ENCODE data around the gene RIN3. TPM values are rescaled to one million over a fixed set of nuclear protein-coding genes. Genes with fewer than 3 reads are reported as not detected.
A peak's percentile ranks its signal among the peaks of the same experiment; 100 is the strongest.
"Not testable (repeated sequence)": the region's sequence is repeated elsewhere in the genome, so short reads cannot be mapped to it uniquely, and the experiment has no call there.

The RIN3 gene
- total RNA-seq, 4 donors from 2014 or later = 13.5 to 22.2 (median 16.2) TPM

DNA sequence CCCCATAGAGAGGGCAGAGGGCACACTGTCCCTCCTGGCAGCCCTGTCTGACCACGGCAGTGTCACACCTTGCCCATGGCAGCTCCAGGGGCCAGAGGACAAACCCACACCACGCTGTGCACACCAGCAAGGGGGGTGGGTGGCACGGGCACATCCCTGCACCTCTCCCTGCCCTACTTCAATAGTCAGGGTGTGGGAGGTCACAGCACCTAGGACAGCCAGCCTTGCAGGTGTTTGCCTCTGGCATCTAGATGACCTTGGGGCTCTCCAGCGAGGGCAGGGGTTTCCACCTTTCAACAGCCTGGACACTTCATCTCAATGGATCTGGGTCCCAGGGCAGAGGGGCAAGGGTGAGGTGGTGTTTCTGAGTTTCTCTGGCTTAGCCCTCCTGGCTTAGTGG lies 165.7 kb downstream of the RIN3 start:
- H3K27me3 ChIP-seq = no peaks in the 10 kb centered on the region
- no peak overlapping the region for H3K4me3 ChIP-seq
- no peaks in the 10 kb centered on the region for H3K9me3 ChIP-seq
- no peak overlapping the region for H3K27ac ChIP-seq
- peaks cover 0 to 61% of the 10 kb centered on the region in 2 donors for H3K36me3 ChIP-seq
- no peak for ATAC-seq
- H3K4me1 ChIP-seq = peaks cover 0 to 15% (median 0%) of the 10 kb centered on the region in 3 donors
- TF ChIP-seq, protein P1, sequence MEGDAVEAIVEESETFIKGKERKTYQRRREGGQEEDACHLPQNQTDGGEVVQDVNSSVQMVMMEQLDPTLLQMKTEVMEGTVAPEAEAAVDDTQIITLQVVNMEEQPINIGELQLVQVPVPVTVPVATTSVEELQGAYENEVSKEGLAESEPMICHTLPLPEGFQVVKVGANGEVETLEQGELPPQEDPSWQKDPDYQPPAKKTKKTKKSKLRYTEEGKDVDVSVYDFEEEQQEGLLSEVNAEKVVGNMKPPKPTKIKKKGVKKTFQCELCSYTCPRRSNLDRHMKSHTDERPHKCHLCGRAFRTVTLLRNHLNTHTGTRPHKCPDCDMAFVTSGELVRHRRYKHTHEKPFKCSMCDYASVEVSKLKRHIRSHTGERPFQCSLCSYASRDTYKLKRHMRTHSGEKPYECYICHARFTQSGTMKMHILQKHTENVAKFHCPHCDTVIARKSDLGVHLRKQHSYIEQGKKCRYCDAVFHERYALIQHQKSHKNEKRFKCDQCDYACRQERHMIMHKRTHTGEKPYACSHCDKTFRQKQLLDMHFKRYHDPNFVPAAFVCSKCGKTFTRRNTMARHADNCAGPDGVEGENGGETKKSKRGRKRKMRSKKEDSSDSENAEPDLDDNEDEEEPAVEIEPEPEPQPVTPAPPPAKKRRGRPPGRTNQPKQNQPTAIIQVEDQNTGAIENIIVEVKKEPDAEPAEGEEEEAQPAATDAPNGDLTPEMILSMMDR (IDR thresholded peaks at IDR 0.05) = no peak
- TF ChIP-seq EP300 (IDR thresholded peaks at IDR 0.05) (no peak), POLR2AphosphoS5 (IDR thresholded peaks at IDR 0.05) (no peak), POLR2A (IDR thresholded peaks at IDR 0.05) (no peak)
- no CpG with 5 or more reads among the region's 4 CpGs for WGBS, 2 donors (ENCODE audit: low coverage in 1 of 2)

DNA sequence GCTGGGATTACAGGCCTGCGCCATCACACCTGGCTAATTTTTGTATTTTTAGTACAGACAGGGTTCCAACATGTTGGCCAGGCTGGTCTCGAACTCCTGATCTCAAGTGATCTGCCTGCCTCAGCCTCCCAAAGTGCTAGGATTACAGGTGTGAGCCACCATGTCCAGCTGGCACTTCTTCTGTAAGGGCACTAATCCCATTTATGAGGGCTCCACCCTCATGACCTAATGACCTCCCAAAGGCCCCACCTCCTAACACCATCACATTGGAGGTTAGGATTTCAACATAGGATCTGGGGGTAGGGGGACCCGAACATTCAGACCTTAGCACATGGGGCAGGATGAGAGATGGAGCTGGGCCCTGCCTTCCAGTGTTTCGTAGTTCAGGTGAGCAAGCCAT lies 166.7 kb downstream of the RIN3 start:
- H3K9me3 ChIP-seq, H3K27me3 ChIP-seq, H3K4me3 ChIP-seq, ATAC-seq: not testable (repeated sequence)
- 81% methylated on average over 2 of the region's 4 CpGs; no CpG with 5 or more reads in 1 of the 2 donors for WGBS, 2 donors (ENCODE audit: low coverage in 1 of 2)
- Histone ChIP-seq H3K36me3 (peaks cover 0 to 68% of the 10 kb centered on the region in 2 donors), H3K4me1 (peaks cover 0 to 14% (median 0%) of the 10 kb centered on the region in 3 donors), H3K27ac (peak overlapping the region in 1 of 4 donors; percentile 49)

DNA sequence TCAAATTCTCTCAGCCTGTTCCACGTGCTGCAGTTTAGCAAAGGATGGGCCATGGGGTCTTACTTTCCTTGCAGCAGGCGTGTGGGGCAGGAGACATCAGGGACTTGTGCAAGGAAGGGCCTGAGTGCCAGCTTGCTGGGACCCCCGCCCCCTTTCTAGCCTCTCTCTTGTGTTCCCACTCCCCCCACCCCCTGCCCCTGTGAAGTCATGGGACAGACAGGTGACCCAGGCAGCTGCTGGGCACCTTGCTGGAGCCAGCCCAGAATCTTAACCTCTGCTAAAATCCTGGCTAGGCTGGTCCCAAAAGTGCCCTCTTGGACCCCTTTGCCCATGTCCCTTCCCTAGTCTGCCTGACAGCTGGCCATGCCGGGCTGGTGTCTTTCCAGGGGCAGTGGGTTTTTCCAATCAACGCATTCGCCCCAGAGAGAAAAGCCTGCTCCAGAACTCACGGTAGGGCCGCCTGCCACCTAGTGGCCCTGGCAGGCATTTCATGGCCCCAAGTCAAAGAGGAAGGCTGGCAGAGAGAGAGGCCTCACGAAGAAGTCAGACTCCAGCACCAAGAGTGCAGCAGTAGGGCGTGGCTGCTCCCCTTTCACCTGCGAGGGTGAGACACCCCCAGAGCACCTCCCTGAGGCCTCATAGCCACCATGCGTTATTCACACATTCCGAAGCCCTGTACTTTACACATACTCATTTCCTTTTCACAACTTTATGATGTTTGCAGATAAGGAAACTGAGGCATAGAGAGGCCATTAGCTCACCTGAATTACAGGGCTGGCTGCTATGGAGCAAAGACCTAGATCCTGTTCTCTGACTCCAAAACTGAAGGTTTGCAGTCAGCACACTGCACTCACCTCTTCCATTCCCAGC lies 167.4 kb downstream of the RIN3 start:
- no peak overlapping the region for H3K4me3 ChIP-seq
- peak overlapping the region in 2 of 4 donors; percentile 31 to 49 for H3K27ac ChIP-seq
- peaks cover 0 to 69% of the 10 kb centered on the region in 2 donors for H3K36me3 ChIP-seq

DNA sequence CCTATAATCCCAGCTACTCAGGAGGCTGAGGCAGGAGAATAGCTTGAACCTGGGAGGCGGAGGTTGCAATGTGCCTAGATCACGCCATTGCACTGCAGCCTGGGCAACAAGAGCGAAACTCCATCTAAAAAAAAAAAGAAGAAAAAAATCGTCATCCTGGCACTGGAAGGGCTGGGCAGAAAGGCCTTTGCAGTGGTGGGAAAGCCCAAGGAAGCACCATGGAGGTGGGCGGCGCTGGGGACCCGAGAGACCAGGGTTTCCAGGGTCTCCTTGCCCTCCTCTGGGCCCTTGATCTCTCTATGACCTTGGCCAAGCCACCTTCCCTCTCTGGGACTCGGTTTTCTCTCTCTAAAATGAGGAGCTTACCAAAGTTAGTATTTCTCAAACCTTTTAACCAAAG lies 169.5 kb downstream of the RIN3 start:
- no peaks in the 10 kb centered on the region for H3K27me3 ChIP-seq
- WGBS, 2 donors (ENCODE audit: low coverage in 1 of 2) = 87 to 92% methylated on average over 4 to 8 of the region's 8 CpGs
- H3K4me3 ChIP-seq = no peak overlapping the region
- peaks cover 0 to 35% (median 7%) of the 10 kb centered on the region in 3 donors for H3K4me1 ChIP-seq
- ATAC-seq = no peak
- H3K36me3 ChIP-seq = peaks cover 0 to 66% of the 10 kb centered on the region in 2 donors
- H3K9me3 ChIP-seq = no peaks in the 10 kb centered on the region
- H3K27ac ChIP-seq = no peak overlapping the region
- TF ChIP-seq, protein P1 (IDR thresholded peaks at IDR 0.05) = no peak
- TF ChIP-seq POLR2A (IDR thresholded peaks at IDR 0.05) (no peak), EP300 (IDR thresholded peaks at IDR 0.05) (no peak), POLR2AphosphoS5 (IDR thresholded peaks at IDR 0.05) (no peak)

More for the DNA sequence above, 167.4 kb downstream of the RIN3 start:
- WGBS, 2 donors (ENCODE audit: low coverage in 1 of 2) = 82% methylated on average over 2 of the region's 13 CpGs; no CpG with 5 or more reads in 1 of the 2 donors
- Histone ChIP-seq H3K9me3 (no peaks in the 10 kb centered on the region), H3K27me3 (no peaks in the 10 kb centered on the region), H3K4me1 (peaks cover 0 to 14% (median 0%) of the 10 kb centered on the region in 3 donors)
- TF ChIP-seq POLR2AphosphoS5 (IDR thresholded peaks at IDR 0.05) (peak; percentile 14), EP300 (IDR thresholded peaks at IDR 0.05) (no peak), POLR2A (IDR thresholded peaks at IDR 0.05) (no peak)
- TF ChIP-seq, protein P1 (IDR thresholded peaks at IDR 0.05) = peak in 3 of 4 experiments; percentile 92 to 95 (median 93)
- ATAC-seq = peak; percentile 60

DNA sequence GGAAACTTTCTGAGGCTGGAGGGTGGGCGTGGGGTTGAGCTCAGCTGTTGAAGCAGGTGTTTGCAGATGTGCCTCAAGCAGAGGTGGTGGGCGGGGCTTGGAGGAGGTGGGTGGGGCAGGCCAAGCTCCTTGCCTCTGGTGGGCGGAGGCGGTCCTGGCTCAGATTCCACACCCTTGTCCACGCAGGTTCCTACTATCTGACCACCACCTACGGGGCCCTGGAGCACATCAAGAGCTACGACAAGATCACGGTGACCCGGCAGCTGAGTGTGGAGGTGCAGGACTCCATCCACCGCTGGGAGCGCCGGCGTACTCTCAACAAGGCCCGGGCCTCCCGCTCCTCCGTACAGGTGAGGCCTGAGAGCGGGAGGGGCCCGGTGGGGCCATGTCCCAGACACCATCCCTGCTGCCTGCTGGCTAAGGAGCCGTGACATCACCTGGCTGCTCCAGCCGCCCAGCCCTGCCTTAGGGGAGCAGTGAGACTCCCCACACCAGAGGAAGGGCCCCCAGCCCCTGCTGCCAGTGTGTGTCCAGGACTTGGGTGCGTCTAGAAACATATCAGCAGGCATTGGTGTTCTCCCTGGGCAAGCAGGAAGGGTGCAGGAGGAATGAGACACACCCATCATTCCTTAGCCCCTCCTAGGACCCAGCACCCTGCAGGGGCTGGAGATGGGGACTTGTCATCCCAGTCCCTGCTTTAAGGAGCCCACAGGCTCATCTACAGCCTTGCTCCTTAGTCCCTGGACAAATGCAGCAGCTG lies 171.4 kb downstream of the RIN3 start:
- H3K4me3 ChIP-seq = no peak overlapping the region
- H3K9me3 ChIP-seq = no peaks in the 10 kb centered on the region
- H3K27me3 ChIP-seq = no peaks in the 10 kb centered on the region
- H3K4me1 ChIP-seq = peaks cover 0 to 38% (median 7%) of the 10 kb centered on the region in 3 donors
- TF ChIP-seq, protein P1 (IDR thresholded peaks at IDR 0.05) = no peak
- TF ChIP-seq POLR2AphosphoS5 (IDR thresholded peaks at IDR 0.05) (no peak), POLR2A (IDR thresholded peaks at IDR 0.05) (no peak), EP300 (IDR thresholded peaks at IDR 0.05) (no peak)
- no peak overlapping the region for H3K27ac ChIP-seq
- peaks cover 0 to 47% of the 10 kb centered on the region in 2 donors for H3K36me3 ChIP-seq
- WGBS, 2 donors (ENCODE audit: low coverage in 1 of 2) = no CpG with 5 or more reads among the region's 21 CpGs
- ATAC-seq = no peak

Data from gastroesophageal sphincter (tissue), 4 donors.